Measurements from ENCODE around the gene GALNT1.

GRCh38 chr18:35732162-35732561 is 150.6 kb downstream of the GALNT1 start:
- TF ChIP-seq POLR2A (IDR thresholded peaks at IDR 0.05) (no peak), CTCF (IDR thresholded peaks at IDR 0.05) (no peak)
